ENCODE measurements around the gene MARCHF3.
"Not testable (repeated sequence)": the region's sequence is repeated elsewhere in the genome, so short reads cannot be mapped to it uniquely, and the experiment has no call there.

- TF ChIP-seq CTCF, POLR2A (IDR thresholded peaks at IDR 0.05): not testable (repeated sequence)
These were observed 187.0 kb downstream of the MARCHF3 start for GRCh38 chr5:126843375-126843774.
